MM.1S (cell line): ENCODE measurements around the gene LORICRIN.

ENCODE experiments used
- CTCF ChIP-seq: fragments of 300-600 bp; sonication (generic); IDR thresholded peaks from 2 replicates; pipeline ENCODE4 v1.5.1; 2016; ENCODE audit warnings: antibody characterized with exemption, low read length, mixed read lengths
- EZH2 ChIP-seq: fragments of 300-600 bp; sonication (generic); optimal IDR thresholded peaks from 2 replicates; pipeline ENCODE3; 2017; ENCODE audit warnings: low read depth, mild to moderate bottlenecking, antibody characterized with exemption, low read length, mixed read lengths
- EZH2phosphoT487 ChIP-seq: fragments of 300-600 bp; sonication (generic); IDR thresholded peaks from 2 replicates; pipeline ENCODE4 v1.6.1; 2018; ENCODE audit warnings: antibody characterized with exemption, low read length

- TF ChIP-seq CTCF, result no peak
- no peak for TF ChIP-seq EZH2
- TF ChIP-seq EZH2phosphoT487, result no peak
These were observed 32.0 kb downstream of the LORICRIN start for GRCh38 chr1:153291514-153291913.
